Epithelial cell of prostate (primary cell): ENCODE data around the gene SLC25A18.
"Not testable (repeated sequence)": the region's sequence is repeated elsewhere in the genome, so short reads cannot be mapped to it uniquely, and the experiment has no call there.

ENCODE experiments used
- DNase-seq: peaks from one replicate; pipeline ENCODE4 v3.0.0-alpha.2; 2011; ENCODE audit warnings: low read depth, low spot score
- H3K27ac ChIP-seq: fragments of 450-650 bp; 2 replicates; pipeline ENCODE4 v1.5.1; 2017; ENCODE audit warnings: mild to moderate bottlenecking

SLC25A18 gene

DNA sequence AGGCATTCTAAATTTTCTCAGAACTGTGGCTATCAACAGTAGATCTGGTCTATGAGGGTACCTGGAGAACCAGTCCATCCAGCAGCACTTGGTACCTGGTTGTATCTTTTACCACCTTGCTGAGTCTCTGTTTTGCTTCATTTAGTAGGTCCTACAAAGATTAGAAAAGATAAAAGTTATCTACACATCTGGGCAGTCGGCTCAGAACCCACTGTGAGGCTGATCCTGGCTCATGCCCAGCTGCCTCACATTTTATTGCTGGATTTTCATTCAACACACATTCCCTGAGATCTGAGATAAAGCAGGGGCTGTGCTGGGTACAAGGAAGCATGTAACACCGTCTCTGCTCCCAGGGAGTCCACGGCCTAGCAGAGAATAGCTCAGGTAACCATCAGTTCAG is 37.7 kb downstream of the SLC25A18 start:
- DNase-seq = no peak
- no peak overlapping the region for H3K27ac ChIP-seq

- no peak overlapping the region for H3K27ac ChIP-seq
- no peak for DNase-seq
Measured at GRCh38 chr22:17603668-17604067, 40.4 kb downstream of the SLC25A18 start.

- H3K27ac ChIP-seq = no peak overlapping the region
- no peak for DNase-seq
Measured at GRCh38 chr22:17606496-17606895, 43.2 kb downstream of the SLC25A18 start.

DNA sequence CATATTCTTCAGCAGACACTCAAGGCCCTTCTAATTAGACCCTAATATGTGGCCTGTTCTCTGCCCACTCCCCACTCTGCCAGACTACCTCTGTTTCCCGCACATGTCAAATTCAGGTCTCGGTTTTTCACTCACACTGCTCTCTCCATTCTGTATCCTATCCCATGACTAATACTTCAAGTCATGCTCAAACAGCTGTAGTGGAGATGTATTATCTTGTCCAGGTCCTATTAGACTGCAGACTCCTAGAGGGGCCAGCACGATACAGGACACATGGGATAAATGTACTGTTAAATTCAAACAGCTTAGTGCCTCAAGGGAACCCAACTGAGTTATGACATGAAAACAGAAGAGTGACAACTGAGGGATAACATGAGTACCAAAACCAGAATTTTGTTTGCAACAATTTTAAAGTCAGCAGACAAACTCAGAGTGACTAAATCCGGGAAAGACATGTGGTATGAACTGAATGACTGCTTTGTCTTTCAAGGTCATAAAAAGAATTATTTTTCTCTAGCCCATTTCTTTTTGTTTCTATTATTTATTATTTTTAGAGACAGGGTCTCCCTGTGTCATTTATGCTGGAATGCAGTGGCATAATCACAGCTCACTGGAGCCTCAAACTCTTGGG is 44.7 kb downstream of the SLC25A18 start:
- no peak for DNase-seq

GRCh38 chr22:17612057-17612456 is 48.8 kb downstream of the SLC25A18 start:
- no peak for DNase-seq
- no peak overlapping the region for H3K27ac ChIP-seq

More for the DNA sequence above, 44.7 kb downstream of the SLC25A18 start:
- H3K27ac ChIP-seq = no peak overlapping the region

DNA sequence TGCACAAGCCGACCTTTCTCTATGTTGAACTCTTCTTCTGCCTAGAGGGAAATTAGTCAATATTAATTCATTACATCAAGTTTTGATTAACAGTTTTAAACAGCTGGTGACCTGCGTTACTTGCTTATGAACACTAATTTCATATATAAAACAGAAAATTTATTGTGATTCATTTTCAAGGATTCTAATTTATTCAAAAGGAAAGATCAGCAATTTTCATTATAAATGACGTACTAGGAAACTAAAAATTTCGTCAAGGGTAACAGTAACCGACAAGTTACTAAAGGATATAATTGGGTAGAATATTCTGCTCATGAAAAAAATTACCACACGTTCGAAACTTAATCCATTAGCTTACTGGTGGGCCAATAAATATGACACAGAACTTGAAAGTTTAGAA is 50.0 kb downstream of the SLC25A18 start:
- H3K27ac ChIP-seq = no peak overlapping the region
- DNase-seq = no peak

- no peak for DNase-seq
- peak overlapping the region; percentile 96 for H3K27ac ChIP-seq
Measured at GRCh38 chr22:17627961-17628405, 64.7 kb downstream of the SLC25A18 start.

GRCh38 chr22:17628406-17629172 is 65.3 kb downstream of the SLC25A18 start, which contains the start of gene ATP6V1E1:
Gene ATP6V1E1 (minus strand): TSS chr22:17628749. CDS start chr22:17628635, 114 bp downstream.
- H3K27ac ChIP-seq = peak within 1 kb of the TSS; percentile 96
- peak; percentile 90 for DNase-seq

DNA sequence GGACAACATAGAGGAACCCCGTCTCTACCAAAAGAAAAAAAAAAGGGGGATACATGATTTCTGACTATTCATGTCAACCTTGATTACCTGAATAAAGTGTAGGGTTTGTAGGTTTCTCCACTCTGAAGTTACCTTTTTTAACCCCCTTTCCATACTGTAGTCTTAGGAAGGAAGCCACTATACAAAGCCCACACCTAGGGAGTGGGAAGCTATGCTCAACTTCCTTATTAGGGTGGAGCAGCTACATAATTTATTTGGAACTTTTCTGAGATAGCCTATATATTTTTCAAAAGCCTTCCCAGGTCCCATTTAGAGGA is 65.8 kb downstream of the SLC25A18 start:
- no peak for DNase-seq
- H3K27ac ChIP-seq = peak overlapping the region; percentile 96

DNA sequence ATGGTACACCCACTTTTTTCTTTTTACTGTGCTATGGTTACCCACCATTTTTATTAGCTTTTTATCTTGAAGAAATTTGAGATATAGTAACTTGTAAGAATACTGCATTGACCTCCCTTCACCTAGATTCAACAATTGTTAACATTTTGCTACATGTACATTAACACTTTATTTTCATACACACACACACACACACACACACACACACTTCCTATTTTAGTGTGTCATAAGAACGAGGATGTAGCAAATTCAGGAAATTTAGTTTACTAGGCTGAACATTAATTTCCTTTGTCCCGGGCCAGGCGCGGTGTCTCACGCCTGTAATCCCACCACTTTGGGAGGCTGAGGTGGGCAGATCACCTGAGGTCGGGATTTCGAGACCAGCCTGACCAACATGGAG is 66.3 kb downstream of the SLC25A18 start:
- peak overlapping the region; percentile 96 for H3K27ac ChIP-seq
- no peak for DNase-seq

DNA sequence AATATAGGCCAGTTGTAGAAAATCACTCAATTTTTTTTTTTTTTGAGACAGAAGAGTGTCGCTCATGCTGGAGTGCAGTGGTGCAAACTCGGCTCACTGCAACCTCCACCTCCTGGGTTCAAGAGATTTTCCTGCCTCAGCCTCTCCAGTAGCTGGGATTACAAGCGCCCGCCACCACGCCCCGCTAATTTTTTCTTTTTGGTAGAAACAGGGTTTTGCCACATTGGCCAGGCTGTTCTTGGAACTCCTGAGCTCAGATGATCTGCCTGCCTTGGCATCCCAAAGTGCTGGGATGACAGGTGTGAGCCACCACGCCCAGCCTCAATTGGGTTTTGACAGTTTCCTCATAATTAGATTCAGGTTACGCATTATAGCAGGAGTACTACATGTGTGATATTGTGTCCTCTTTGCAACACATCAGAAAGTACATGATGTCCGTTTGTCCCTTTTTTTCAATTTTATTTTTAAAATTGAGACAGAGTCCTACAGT is 67.8 kb downstream of the SLC25A18 start:
- no peak overlapping the region for H3K27ac ChIP-seq
- DNase-seq = no peak

DNA sequence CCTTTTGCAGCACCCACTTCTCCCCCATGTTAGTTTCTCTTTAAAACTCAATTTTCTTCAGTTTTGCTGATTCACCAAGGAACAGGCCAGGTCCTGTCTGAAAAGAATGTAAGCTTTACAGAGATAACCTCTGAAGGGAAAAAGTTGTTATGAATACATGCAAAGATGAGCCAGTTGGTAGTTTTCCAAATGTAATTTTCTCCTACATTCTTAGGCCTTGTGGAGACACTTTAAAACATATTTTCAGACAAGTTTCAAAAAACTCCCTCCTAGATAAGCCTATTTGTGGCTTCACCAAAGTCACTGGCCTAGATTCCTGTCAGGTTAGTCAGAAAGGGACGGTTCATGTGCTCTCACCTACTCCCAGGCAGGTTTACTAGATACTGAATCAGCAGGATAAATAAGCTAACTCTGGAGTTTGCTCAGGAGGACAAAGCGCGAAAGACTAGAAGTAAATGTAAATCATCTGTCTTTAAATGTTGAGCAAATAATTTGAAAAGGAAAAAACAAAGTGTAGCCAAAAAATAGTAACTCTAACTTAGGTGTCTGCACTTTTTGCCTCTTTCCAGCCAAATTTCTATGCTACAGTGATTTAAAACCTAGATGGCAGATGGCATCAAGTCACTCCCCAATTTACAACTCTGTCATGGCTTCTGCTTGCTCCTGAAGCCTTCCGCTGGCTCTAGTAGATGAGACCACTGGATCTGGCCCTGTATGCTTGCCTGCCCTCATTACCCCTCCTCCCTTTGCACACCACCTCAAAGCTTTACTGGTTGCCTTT is 70.1 kb downstream of the SLC25A18 start:
- H3K27ac ChIP-seq = peak overlapping the region; percentile 96
- DNase-seq = peak; percentile 91

DNA sequence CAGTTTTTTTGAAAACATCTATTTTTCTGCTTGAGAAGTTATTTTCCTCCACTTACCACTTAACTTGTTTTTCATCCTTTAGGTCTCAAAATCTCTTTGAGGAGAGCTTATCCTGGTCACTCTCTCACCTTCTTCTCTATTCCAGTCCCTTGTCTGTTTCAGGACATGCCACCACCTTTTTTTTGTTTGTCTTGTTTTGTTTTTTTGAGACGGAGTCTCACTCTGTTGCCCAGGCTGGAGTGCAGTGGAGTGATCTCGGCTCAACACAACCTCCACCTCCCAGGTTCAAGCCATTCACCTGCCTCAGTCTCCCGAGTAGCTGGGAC is 70.7 kb downstream of the SLC25A18 start:
- peak overlapping the region; percentile 96 for H3K27ac ChIP-seq
- no peak for DNase-seq

DNA sequence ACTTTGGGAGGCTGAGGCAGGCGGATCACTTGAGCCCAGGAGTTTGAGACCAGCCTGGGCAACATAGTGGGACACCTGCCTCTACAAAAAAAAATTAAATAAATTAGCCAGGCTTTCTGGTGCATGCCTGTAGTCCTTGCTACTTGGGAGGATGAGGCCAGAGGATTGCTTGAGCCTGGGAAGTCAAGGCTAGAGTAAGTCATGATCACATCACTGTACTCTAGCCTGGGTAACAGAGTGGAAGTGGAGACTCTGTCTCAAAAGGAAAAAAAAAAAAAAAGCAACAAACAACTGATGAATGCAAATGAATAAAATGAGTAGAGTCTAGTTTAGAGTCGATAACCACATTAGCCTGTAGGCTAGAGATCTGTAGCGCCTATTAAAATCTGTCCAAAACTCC is 71.4 kb downstream of the SLC25A18 start:
- DNase-seq = no peak
- peak overlapping the region; percentile 96 for H3K27ac ChIP-seq

GRCh38 chr22:17636850-17637249 is 73.6 kb downstream of the SLC25A18 start:
- peak overlapping the region; percentile 98 for H3K27ac ChIP-seq
- not testable (repeated sequence) for DNase-seq

GRCh38 chr22:17637490-17638181 is 74.3 kb downstream of the SLC25A18 start:
- no peak for DNase-seq
- peak overlapping the region; percentile 98 for H3K27ac ChIP-seq

DNA sequence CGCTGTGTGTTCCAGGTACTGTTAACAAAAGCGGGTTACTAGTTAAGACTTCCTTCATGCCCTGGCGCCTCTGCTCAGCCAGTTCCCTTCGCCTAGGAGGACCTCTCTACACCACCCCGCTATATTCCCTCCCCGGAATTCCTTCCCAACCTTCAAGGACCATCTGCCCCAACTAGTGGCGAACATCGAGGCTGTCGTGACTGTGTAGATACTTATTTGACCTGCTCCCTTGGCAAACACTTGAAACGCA is 74.8 kb downstream of the SLC25A18 start:
- H3K27ac ChIP-seq = peak overlapping the region; percentile 98
- no peak for DNase-seq

DNA sequence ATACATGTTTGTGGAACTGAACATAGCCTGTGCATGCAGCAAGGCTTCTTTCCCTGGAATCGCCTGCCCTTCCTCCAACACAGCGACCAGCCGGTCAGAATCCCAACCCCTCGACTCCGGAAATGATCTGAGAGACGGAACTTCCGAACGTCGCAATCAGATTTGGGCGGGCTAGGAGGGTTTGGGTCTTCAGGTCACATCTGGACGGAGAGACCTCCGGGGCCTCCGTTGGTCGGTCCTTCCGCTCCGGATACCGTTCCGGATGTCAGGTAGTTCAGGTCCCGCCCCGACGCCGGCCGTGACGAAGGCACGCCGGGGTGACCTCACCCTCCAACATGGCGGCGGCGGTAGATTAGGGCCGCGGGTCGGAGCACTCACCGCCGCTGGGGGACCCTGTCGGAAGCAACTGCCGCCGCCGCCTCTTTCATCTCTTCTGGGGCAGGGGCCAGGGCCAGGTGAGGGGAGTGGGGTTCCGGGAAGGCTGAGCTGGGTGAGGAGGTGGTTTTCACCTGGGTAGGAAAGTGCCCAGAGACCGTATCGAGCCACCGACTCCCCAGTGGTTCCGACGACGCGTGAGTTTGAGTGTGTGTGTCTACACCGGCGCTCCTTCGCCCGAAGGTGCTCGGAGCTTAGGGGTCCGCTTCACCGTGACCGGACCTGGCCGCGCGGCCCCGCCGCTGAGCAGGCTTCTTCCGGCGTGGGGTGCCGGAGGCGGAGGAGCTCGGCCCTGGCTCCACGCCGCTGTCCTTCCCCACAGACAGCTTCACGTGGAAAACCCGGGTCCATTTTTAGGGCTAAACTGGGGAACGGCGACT is 75.3 kb downstream of the SLC25A18 start, which contains the start of gene BCL2L13:
Gene BCL2L13 (plus strand): TSS at position 326 of the 815 bp plus-strand sequence. CDS start 16,955 bp downstream, outside the sequence.
- DNase-seq = no peak
- peak within 1 kb of the TSS; percentile 98 for H3K27ac ChIP-seq

GRCh38 chr22:17639247-17639741 is 76.0 kb downstream of the SLC25A18 start:
- no peak for DNase-seq
- peak overlapping the region; percentile 98 for H3K27ac ChIP-seq
